ENCODE data around the gene MOV10L1. TPM values are rescaled to one million over a fixed set of nuclear protein-coding genes. Genes with fewer than 3 reads are reported as not detected.
A peak's percentile ranks its signal among the peaks of the same experiment; 100 is the strongest.

The MOV10L1 gene
- total RNA-seq, 1 donor from 2014 or later = not detected

GRCh38 chr22:50169181-50169759, 79.5 kb downstream of the MOV10L1 start:
- DNase-seq (ENCODE audit: low spot score in 2 of 2) = no peak
- H3K4me1 ChIP-seq = peaks cover 4 to 5% of the 10 kb centered on the region in 2 donors
- intact Hi-C loops (cut with DNase I) = no loop called here
- TF ChIP-seq CTCF (IDR thresholded peaks at IDR 0.05) = no peak
- no peaks in the 10 kb centered on the region for H3K9me3 ChIP-seq
- H3K27me3 ChIP-seq = no peaks in the 10 kb centered on the region
- peak overlapping the region; percentile 68 to 69 for H3K4me3 ChIP-seq
- H3K27ac ChIP-seq = no peak overlapping the region
- no peaks in the 10 kb centered on the region for H3K36me3 ChIP-seq

GRCh38 chr22:50169774-50170341, 80.1 kb downstream of the MOV10L1 start:
- intact Hi-C loops (cut with DNase I) = no loop called here
- no peak for DNase-seq (ENCODE audit: low spot score in 2 of 2)
- Histone ChIP-seq H3K27me3 (no peaks in the 10 kb centered on the region), H3K9me3 (no peaks in the 10 kb centered on the region), H3K4me1 (peaks cover 4 to 5% of the 10 kb centered on the region in 2 donors), H3K27ac (no peak overlapping the region), H3K4me3 (peak overlapping the region; percentile 68 to 69), H3K36me3 (no peaks in the 10 kb centered on the region)
- no peak for TF ChIP-seq CTCF (IDR thresholded peaks at IDR 0.05)

GRCh38 chr22:50170453-50171318, 80.9 kb downstream of the MOV10L1 start, which contains the start of gene PANX2:
TSS of gene PANX2 (plus strand) at chr22:50170731. CDS start at chr22:50170731, 0 bp downstream.
- DNase-seq (ENCODE audit: low spot score in 2 of 2) = no peak
- Histone ChIP-seq H3K27me3 (no peaks in the 10 kb centered on the region), H3K9me3 (no peaks in the 10 kb centered on the region), H3K36me3 (no peaks in the 10 kb centered on the region), H3K4me1 (peaks cover 4 to 5% of the 10 kb centered on the region in 2 donors), H3K4me3 (peak within 1 kb of the TSS; percentile 68 to 69), H3K27ac (no peak within 1 kb of the TSS)
- TF ChIP-seq CTCF (IDR thresholded peaks at IDR 0.05) = no peak
- intact Hi-C loops (cut with DNase I) = no loop called here

- intact Hi-C loops (cut with DNase I) = no loop called here
Observed at GRCh38 chr22:50171319-50171964, 81.6 kb downstream of the MOV10L1 start.

More at GRCh38 chr22:50171319-50171964, 81.6 kb downstream of the MOV10L1 start:
- no peak for TF ChIP-seq CTCF (IDR thresholded peaks at IDR 0.05)
- H3K27ac ChIP-seq = no peak overlapping the region
- H3K9me3 ChIP-seq = no peaks in the 10 kb centered on the region
- H3K4me1 ChIP-seq = peaks cover 4 to 5% of the 10 kb centered on the region in 2 donors
- H3K27me3 ChIP-seq = no peaks in the 10 kb centered on the region
- DNase-seq (ENCODE audit: low spot score in 2 of 2) = no peak
- H3K4me3 ChIP-seq = no peak overlapping the region
- H3K36me3 ChIP-seq = no peaks in the 10 kb centered on the region

Measured in ascending aorta (tissue), 2 donors.